GM12892 (cell line): ENCODE data around the gene DNTT.

Experiments
- POLR2A ChIP-seq: IDR thresholded peaks from 2 replicates; pipeline ENCODE4 v1.6.1; 2011; ENCODE audit warnings: low read depth, low read length, control low read depth
- POLR2AphosphoS5 ChIP-seq: IDR thresholded peaks from 2 replicates; pipeline ENCODE4 v1.6.1; 2011; ENCODE audit warnings: low read depth, low read length, control low read depth
- TAF1 ChIP-seq: IDR thresholded peaks from 2 replicates; pipeline ENCODE4 v1.6.1; 2011; ENCODE audit warnings: low read depth, mild to moderate bottlenecking, control low read depth, low read length, borderline replicate concordance

GRCh38 chr10:96334616-96335526 is 30.6 kb downstream of the DNTT start:
- no peak for TF ChIP-seq POLR2A
- no peak for TF ChIP-seq POLR2AphosphoS5
- no peak for TF ChIP-seq TAF1
